HG03354 (cell line): ENCODE results near the gene DBN1.

ENCODE experiments used
- ATAC-seq: cut with Tn5 transposase; IDR thresholded peaks from one replicate; pipeline ENCODE4 v1.9.1; 2021; ENCODE audit warnings: mild to moderate bottlenecking; ENCODE audit not compliant: unreplicated experiment, poor library complexity, severe bottlenecking

Gene DBN1

DNA sequence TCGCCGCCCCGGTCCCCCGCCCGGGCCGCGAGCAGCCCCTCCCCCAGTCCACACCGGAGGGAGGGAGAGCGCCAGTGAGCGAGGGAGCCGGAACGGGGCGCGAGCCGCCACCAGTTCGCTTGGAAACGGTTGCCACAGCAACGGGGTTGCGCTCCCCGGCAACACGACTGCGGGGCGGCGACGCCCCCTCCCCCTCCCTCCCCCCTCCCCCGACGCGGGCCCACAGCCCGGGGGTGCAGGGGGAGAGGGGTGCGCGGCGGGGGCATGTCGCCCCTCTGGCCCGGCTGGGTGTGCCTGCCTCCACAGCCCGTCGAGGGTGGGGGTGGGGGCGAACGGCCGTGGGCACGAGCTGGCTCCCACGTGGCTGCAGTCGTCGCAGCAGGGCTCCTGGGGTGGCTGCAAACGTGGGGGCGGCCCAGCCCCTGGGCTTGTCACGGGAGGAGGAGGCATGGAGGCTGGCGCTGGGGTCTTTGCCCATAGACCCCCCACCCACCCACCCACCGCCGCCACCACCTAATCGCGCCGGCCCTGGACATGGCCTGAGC, 26.3 kb downstream of the DBN1 start:
- peak; percentile 57 for ATAC-seq

DNA sequence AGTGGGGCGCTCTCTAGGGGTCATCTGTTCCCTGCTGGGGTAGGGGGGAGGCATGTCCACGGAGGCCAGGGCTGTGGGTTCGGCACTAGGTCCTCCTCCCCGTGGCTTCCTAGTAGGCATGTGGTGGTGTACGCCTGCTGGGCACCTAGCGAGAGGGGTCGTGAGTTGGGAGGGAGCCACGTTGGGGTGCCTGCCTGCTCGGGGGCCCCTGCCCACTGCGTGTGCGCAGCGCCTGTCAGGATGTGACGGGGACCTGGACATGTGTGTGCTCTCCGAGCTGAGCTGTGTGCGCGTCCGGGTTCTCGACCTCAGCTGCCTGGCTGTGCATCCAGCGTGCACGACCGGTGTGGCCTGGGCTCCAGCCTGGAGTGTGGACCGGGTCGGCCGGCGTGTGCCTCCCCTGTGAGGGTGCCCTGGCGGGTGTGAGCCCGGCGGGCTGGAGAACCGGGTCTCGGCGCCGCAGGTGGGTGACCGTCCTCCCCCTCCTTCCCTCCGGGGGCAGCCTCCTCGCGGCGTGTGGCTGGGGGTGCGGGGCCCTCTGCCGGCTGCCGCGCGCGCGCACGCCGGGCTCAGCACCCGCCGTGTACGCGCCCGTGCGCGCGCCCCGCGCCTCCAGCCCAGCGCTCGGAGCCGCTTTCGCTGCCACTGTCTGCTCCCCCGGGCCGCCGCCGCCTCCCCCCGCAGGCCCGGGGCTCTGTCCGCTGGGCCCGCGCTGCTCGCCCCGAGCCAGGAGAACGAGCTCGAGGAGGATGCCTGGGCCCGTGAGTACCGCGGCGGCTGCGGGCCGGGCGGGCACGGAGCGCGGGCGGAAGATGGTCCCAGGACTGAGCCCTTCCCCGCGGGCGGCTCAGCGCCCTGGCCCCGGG, 27.0 kb downstream of the DBN1 start, which contains the start of gene PRR7:
PRR7 (plus strand) TSS at position 615 of the 866 bp plus-strand sequence. CDS start 8,254 bp downstream, outside the sequence.
- peak; percentile 66 for ATAC-seq

DNA sequence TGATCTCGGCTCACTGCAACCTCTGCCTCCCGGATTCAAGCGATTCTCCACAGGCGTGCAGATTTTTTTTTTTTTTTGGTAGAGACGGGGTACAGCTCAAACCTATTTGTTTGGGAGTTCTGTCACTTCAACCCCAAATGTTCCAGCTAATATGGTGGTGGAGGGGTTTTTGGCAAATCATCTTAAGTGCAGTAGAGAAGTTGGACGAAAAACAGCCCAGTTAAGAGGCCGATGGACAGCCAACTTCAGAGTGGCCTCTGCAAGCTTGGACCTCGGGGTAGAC, 27.6 kb downstream of the DBN1 start:
- no peak for ATAC-seq

DNA sequence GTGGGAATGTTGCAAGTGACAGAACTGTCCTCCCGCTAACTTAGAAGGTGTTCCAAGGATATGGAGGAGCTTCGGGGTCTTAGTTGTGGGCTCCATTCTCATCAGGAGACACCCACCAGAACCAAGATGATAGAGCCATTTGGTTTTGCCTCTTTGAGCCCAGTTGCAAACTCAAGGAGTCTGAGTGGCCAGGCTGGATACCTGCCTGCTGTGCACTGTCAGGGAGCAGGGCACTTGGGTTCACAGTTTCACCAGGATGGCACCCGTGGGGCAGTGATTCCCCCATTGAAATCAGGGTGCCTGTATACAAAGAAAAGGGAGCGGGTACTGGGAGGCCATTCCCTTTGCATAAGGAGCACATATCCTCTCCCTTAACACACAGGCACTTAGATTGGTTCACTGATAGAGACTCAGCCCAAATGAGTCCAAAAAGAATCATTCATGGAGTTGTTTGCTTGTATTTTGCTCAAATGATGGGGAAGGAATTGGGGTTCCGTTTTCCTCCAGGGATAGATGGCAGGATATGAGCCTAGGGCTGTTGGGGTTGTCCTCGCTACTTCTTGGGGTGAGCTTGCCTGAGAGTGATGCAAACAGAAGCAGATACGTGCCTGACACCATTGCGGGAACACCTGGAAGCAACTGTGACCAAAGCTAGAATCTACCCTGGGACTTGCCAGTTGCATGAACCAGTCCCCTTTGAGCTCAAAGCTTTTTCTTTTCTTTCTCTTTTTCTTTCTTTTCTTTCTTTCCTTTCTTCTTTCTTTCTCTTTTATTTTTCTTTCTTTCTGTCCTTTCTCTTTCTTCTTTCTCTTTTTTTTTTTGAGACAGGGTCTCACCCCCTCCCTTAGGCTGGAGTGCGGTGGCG, 28.1 kb downstream of the DBN1 start:
- no peak for ATAC-seq

DNA sequence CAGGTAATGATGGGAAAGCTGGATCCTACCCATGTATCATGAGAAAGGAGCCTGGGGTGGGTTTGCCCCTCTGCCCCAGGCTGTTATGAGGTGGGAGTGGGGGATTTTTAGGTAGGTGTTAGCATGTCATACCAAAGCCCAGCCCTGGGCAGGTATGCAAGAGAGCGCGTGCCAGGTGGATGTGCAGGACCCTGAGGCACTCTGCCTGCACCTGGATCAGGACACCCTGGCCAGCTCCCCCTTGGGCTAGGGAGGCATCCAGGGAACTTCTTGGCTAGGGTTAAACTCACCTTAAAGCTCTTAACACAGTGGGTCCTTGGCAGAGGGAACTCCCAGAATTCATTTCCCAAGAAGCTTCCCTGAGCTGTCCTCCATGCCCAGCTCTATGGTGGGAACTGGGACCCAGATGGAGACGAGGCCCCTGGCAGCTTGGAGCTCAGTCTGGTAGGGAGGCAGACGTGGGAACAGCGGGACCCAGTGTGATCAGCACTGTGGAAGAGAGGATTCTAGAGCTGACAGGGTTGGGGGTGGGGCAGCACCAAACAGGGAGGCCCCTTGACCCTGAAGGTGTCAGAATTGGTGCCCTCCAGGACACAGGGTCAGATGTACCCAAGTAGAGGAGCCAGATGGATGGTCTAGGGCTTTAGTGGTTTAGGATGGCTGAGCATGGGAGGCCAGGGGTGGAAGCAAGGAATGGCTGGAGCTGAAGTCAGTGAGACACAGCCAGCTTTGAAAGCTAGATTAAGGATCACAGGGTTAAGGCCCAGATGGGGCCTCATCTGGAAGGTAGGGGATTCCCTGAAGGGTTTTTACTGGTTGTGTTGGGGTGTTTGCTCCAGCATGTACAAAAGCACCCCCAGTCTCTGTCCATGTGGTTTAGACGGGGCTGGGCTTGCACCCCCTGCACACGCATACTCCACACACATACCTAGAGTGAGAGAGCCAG, 29.1 kb downstream of the DBN1 start:
- ATAC-seq = no peak

DNA sequence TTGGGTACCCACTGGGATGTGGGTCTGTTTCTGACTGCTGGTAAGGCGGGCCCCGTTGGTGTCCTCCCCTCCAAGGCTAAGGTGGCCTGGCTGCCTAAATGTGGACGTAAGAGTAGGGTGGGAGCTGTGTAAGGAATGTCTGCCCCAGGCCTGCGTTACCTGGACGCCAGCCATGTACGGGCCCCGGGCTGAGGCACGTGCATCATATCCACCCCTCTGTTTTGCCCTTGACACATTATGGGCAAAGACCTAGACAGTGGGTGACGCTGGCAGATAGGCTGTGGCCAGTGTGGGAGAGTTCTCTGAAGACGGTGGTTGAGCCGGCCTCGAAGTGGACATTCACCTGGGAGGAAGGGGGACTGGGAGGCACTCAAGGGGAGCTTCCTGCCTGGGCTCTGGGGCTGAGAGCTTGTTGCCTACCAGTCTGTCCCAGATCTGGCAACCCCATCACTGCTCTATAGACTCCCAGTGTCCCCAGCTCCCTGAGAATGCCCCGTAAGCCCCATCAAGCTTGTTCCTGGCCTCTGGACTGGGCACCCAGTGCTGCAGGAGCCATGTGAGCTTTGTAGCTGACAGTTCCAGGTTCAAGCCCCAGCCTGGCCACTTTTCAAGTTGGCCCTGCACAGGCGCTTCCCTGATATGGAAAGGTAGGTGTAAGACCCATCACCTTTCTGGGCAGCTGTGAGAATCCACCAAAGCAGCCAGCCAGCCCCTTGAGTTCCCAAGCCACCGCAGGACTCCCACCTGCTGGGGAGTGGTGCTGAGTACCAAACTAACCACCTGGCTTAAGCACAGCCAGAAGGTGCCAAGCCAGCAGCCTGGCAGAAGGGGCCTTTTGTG, 30.1 kb downstream of the DBN1 start:
- ATAC-seq = no peak

DNA sequence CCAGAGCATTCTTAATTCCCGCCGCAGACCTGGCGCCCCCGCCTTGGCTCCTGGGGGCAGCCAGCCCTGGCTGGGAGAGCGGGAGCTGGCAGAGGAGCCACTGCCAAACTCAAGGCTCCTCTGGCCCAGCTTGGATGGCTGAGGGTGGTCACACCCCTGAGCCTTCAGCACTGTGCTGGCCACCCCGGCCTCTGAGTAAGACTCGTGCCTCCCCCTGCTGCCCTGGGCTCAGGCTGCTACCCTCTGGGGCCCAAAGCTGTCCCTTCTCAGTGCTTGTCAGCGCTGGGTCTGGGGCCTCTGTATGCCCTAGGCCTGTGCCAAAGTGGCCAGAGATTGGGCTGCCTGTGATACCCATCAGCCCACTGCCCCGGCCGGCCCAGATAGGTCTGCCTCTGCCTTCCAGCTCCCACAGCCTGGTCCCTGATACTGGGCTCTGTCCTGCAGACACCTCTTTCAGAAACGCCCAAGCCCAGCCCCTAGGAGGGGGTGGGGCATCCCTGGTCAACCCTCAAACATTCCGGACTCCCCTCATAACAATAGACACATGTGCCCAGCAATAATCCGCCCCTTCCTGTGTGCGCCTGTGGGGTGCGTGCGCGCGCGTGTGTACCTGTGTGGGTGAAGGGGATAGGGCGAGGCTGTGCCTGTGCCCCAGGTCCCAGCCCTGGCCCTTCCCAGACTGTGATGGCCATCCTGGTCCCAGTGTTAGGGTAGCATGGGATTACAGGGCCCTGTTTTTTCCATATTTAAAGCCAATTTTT, 31.2 kb downstream of the DBN1 start:
- no peak for ATAC-seq

DNA sequence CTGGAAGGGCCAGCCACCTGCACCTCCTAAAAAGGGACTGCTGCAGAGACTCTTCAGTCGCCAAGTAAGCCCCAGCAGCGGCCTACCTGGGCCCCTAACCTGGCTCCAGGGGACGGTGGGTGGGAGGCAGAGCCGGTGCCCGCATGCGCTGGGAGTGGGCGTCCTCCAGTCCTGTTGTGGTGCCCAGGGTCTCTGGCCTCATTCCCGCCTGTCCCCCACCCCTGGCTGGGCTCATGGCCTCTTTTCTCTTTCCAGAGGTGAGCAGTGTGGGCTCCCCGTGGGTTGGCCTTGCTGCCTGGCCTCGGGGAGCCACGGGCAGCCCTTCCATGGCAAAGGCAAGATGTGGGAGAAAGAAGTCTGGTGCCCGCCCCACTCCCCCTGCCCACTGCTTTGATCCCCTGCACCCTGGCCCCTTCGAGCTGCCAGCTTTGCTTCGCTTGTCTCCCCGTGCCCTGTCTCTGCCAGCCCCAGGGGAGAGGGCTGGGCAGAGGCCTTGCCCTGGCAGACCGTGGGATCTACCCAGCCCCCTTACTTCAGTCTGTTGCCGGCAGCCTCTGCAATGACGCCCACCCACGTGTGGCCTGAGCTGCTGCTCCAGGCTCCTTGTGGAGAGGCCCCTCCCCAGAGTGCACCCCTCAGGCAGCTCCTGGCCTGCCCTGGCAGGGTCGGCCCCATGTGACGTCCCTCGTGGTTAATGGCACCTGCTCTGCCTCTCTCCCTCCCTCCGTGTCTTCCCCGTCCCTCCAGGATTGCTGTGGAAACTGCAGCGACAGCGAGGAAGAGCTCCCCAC, 32.2 kb downstream of the DBN1 start:
- no peak for ATAC-seq

DNA sequence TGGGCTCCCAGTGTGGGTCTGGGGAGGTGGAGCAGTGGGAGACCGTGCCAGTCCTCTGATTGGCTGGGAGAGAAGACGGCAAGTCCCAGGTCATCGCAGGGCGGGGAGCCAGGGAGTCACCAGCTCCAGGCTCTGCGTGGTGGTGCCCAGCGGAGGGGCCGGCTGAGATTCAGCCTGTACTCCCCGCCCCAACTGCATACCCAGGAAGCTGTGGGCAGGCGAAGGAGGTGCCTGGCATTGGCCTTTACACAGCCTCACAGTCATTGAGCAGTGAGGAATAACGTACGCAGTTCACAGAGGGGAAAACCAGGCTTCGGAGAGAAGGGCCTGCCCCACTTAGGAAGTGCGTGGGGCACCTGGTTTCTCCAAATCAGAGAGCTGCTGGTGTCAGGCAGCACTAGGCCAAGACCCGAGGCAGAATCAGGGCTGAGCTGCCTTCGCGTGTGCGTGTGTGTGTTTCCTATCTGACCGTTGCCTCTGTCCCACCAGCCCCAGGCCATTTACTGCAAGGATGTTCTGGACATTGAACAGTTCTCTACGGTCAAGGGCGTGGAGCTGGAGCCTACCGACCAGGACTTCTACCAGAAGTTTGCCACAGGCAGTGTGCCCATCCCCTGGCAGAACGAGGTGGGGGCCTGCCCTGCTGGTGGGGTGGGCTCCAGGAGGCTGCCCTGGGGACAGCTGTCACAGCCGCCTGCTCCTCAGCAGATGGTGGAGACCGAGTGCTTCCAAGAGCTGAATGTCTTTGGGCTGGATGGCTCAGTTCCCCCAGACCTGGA, 33.0 kb downstream of the DBN1 start:
- no peak for ATAC-seq

DNA sequence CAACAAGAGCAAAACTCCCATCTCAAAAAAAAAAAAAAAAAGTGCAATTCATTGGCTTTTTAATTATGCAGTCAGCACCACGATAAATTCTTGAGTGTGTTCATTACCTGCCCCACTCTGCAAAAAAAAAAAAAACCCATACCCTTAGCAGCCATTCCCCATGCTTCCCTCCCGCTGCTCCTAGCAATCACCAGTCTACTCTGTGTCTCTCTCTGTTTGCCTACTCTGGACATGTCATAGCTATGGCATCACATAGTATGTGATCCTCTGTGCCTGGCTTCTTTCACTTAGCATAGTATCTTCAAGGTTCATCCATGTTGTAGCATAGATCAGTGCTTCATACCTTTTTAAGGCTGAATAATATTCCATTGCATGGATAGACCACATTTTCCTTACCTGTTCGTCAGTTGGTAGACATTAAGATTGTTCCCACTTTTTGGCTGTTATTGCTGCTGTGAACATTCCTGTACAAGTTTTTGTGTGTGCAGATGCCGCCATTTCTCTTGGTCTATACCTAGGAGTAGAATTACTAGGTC, 33.8 kb downstream of the DBN1 start:
- no peak for ATAC-seq

DNA sequence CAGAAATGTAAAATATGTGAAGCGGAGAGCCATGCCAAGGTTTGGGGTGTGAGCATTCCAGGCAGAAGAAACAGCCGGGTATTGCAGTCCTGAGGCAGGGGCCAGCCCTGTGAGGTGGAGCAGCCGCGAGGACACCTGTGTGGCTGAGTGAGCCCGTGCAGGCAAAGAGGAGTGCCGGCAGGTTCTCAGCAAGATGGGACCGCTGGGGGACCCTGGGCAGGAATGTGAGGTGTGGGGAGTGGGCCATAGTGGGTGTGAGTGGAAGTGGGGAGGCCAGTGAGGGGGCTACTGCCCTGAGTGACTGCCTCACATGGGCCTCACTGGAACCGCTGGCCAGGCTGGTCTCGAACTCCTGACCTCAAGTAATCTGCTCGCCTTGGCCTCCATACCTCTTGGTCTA, 35.0 kb downstream of the DBN1 start:
- ATAC-seq = no peak

DNA sequence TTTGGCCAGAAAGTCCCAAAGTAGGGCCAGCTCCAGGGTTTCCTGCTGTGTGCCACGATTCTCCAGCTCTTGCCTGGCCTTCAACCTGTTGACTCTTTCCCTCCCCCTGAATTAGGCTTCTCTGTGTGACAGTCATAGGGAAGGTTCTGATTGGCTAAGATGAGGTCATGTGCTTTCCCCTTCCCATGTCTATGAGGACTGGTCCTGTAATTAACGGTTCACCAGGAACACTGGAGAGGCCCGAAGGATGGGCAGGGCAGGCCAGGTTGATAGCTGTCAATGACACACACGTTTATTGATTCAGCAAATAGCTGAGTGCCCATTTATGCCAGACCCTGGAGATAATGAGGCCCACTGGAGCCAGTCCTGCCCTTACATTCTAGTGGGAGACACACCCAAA, 35.8 kb downstream of the DBN1 start:
- ATAC-seq = no peak

DNA sequence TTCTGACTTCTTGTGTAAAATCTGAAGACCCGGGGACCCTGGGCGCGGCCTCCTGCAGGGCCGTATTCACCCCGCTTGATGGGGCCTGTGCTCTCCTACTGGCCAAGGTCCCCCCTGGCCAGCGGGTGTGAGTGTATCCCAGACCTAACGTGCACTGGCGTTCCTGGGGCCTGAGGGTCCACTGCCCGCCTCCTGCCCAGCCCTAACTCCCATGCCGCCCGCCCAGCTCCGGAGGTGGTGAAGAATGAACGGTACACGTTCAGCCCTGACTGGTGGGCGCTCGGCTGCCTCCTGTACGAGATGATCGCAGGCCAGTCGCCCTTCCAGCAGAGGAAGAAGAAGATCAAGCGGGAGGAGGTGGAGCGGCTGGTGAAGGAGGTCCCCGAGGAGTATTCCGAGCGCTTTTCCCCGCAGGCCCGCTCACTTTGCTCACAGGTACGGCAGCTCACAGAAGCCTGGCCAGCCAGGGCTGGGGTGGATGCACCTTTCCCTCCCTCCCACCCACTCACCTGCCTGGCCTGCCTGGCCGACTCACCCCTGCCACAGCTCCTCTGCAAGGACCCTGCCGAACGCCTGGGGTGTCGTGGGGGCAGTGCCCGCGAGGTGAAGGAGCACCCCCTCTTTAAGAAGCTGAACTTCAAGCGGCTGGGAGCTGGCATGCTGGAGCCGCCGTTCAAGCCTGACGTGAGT, 37.4 kb downstream of the DBN1 start:
- no peak for ATAC-seq

DNA sequence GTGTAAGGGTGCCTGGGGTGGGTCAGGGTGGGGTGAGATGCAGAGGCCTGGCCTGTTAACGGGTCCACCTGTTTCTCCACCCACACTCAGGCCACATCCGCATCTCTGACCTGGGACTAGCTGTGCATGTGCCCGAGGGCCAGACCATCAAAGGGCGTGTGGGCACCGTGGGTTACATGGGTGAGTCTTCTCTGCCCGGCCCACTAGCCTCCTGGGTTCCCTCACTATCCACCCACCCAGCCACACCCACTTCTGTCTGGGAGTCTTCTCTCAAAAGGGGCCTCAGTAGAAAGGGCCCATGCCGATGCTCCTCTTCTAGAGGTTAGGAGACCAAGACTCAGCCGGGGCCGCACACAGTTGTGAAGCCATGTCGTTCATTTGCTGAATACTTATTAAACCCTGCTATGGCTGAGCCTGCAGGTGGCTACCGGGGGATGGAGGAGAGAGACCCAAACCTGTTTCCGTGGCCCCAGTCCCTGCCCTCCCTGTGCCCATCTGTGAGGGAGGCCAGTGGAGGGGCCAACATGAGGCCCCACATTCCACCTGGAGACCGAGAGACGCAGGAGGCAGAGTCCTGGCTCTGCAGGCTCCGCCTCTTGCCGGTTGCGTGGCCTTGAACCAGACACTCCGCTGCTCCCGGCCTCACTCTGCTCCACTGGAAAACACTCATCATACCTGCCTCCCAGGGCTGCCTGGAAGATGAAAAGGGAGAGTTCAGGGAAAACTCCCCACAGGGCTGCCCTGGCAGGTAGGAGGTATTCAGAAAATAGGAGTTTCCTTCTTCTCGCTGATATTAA, 38.3 kb downstream of the DBN1 start:
- no peak for ATAC-seq

DNA sequence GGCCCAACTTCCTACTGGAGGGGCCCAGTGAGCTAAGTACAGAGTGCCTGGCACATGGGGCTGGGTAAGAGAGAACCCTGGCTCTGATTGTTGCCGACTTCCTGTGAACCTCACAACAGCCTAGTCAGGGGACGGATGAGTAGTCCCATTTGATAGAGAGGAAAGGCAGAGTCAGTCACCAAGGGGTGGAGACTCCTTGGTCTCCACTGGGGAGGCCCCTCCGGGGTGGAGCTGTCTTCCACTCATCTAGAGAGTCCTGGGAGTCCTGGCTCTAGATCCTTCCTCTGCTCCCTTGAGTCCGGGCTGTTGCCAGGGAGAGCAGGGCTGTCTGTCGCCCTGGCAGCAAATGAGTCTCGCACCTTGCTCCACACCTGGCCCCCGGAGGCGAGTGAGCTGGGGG, 39.0 kb downstream of the DBN1 start:
- ATAC-seq = no peak
